OCI-LY7 (cell line): ENCODE results near the gene FCGBP. TPM values are rescaled to one million over a fixed set of nuclear protein-coding genes. Genes with fewer than 3 reads are reported as not detected.

Experiments used
- BruUV-seq: library from RNA; stranded (reverse); fragments of 400-500 nt; replicated peaks from 2 replicates; lab custom pipeline; 2021; lab: Mats Ljungman, UMichigan
- CTCF ChIA-PET: fragments of 300-600 bp; sonication (Branson Sonifier 250); formaldehyde crosslinking; loops from one replicate; lab custom pipeline; 2022; ENCODE audit warnings: antibody characterized with exemption; ENCODE audit not compliant: unreplicated experiment; lab: Charles Lee
- POLR2A ChIA-PET: fragments of 300-600 bp; sonication (Branson Sonifier 250); formaldehyde crosslinking; loops from one replicate; lab custom pipeline; 2022; ENCODE audit warnings: antibody characterized with exemption; lab: Charles Lee
- DNase-seq: peaks from one replicate; pipeline ENCODE4 v3.0.0-alpha.2; 2015; ENCODE audit warnings: low spot score
- H2AFZ ChIP-seq: fragments of 200-600 bp; sonication (generic), shearing (Covaris generic); 2 replicates; pipeline ENCODE4 v1.6.1; 2014; ENCODE audit warnings: mild to moderate bottlenecking, antibody characterized with exemption, low read length, moderate library complexity
- H3K27ac ChIP-seq: fragments of 200-600 bp; sonication (generic); 2 replicates; pipeline ENCODE4 v1.5.1; 2014; ENCODE audit warnings: mixed run types, low read depth, mild to moderate bottlenecking, moderate library complexity, low read length, inconsistent platforms; ENCODE audit not compliant: poor library complexity, severe bottlenecking
- H3K36me3 ChIP-seq: fragments of 200-600 bp; sonication (generic); 2 replicates; pipeline ENCODE4 v1.6.1; 2014; ENCODE audit warnings: mild to moderate bottlenecking, antibody characterized with exemption, low read length, moderate library complexity, mixed read lengths; ENCODE audit not compliant: insufficient read depth
- H3K4me1 ChIP-seq: fragments of 200-600 bp; sonication (generic); 2 replicates; pipeline ENCODE4 v1.5.1; 2014; ENCODE audit warnings: mild to moderate bottlenecking, low read length; ENCODE audit not compliant: insufficient read depth, poor library complexity, severe bottlenecking
- H3K4me2 ChIP-seq: fragments of 200-600 bp; sonication (generic); 2 replicates; pipeline ENCODE4 v1.6.1; 2014; ENCODE audit warnings: mild to moderate bottlenecking, low read length
- H3K4me3 ChIP-seq: fragments of 200-600 bp; sonication (generic); 2 replicates; pipeline ENCODE4 v1.5.1; 2014; ENCODE audit warnings: mild to moderate bottlenecking, low read depth, low read length; ENCODE audit not compliant: poor library complexity, severe bottlenecking
- H3K79me2 ChIP-seq: fragments of 200-600 bp; sonication (generic); 2 replicates; pipeline ENCODE4 v1.6.1; 2016; ENCODE audit warnings: low read depth, mild to moderate bottlenecking, low read length, moderate library complexity, mixed read lengths; ENCODE audit not compliant: insufficient read depth
- H3K9me2 ChIP-seq: fragments of 200-600 bp; sonication (generic); 2 replicates; pipeline ENCODE4 v1.6.1; 2016; ENCODE audit warnings: mild to moderate bottlenecking, low read length, mixed read lengths; ENCODE audit not compliant: insufficient read depth
- H3K9me3 ChIP-seq: fragments of 200-600 bp; sonication (generic); 2 replicates; pipeline ENCODE4 v1.6.1; 2014; ENCODE audit warnings: mild to moderate bottlenecking, mixed run types, low read length, mixed read lengths
- H4K20me1 ChIP-seq: fragments of 200-600 bp; sonication (generic); 2 replicates; pipeline ENCODE4 v1.6.1; 2014; ENCODE audit warnings: mild to moderate bottlenecking, antibody characterized with exemption, low read length, moderate library complexity, mixed read lengths; ENCODE audit not compliant: insufficient read depth
- EZH2phosphoT487 ChIP-seq: fragments of 200-600 bp; sonication (generic); IDR thresholded peaks from 2 replicates; pipeline ENCODE4 v1.6.1; 2018; ENCODE audit warnings: low read depth, borderline replicate concordance, mild to moderate bottlenecking, mixed run types, antibody characterized with exemption, low read length, moderate library complexity, mixed read lengths
- intact Hi-C: fragments of 100-400 bp; cut with micrococcal nuclease; formaldehyde crosslinking; loops from one replicate; pipeline ENCODE4 v1.10.0; 2022; ENCODE audit not compliant: unreplicated experiment
- total RNA-seq, 2 experiments: library from RNA; depleted of rRNA in 1 of 2; stranded (reverse); fragments of >200 nt in 1 of 2; shearing (Covaris generic) in 1 of 2; gene quantifications; 2 replicates each; pipeline ENCODE4 v1.2.3, GENCODE V29; 2014 to 2022
- TF ChIP-seq, protein P1 (sequence below): fragments of 200-600 bp; sonication (generic); conservative IDR thresholded peaks from 2 replicates; pipeline ENCODE4 v1.5.1; 2014; ENCODE audit warnings: mild to moderate bottlenecking, antibody characterized with exemption, low read length, moderate library complexity, mixed read lengths

Gene FCGBP
- total RNA-seq, 2 experiments from 2014 or later = 0.41 to 1.7 TPM

DNA sequence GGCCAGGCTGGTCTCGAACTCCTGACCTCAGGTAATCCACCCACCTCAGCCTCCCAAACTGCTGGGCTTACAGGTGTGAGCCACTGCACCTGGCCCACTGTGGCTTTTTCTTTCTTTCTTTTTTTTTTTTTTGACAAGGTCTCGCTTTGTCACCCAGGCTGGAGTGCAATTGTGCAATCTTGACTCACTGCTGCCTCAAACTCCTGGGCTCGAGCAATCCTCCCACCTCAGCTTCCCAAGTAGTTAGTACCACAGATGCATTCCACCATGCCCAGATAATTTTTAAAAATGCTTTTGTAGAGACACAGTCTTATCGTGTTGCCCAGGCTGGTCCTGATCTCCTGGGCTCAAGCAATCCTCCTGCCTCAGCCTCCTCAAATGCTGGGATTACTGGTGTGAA, 12.1 kb upstream of the FCGBP start:
- peaks cover 22% of the 10 kb centered on the region for H3K9me3 ChIP-seq
- H3K79me2 ChIP-seq = no peaks in the 10 kb centered on the region
- no TSS peak for BruUV-seq
- H2AFZ ChIP-seq = no peak overlapping the region
- ChIA-PET CTCF (no interaction called here), POLR2A (interaction anchor here (1.0 kb wide), 1 partner anchor 103 kb away, joined by 3 read pairs; no protein-coding TSS in a partner anchor)
- no peak for DNase-seq
- H3K4me1 ChIP-seq = peaks cover 45% of the 10 kb centered on the region
- intact Hi-C loops = no loop called here
- H3K4me3 ChIP-seq = no peak overlapping the region
- H4K20me1 ChIP-seq = no peaks in the 10 kb centered on the region
- no peaks in the 10 kb centered on the region for H3K9me2 ChIP-seq
- H3K27ac ChIP-seq = no peak overlapping the region
- peaks cover 11% of the 10 kb centered on the region; the same call in 1 of the 2 replicates for H3K36me3 ChIP-seq
- H3K4me2 ChIP-seq = no peak overlapping the region
- TF ChIP-seq EZH2phosphoT487 = no peak
- TF ChIP-seq, protein P1, sequence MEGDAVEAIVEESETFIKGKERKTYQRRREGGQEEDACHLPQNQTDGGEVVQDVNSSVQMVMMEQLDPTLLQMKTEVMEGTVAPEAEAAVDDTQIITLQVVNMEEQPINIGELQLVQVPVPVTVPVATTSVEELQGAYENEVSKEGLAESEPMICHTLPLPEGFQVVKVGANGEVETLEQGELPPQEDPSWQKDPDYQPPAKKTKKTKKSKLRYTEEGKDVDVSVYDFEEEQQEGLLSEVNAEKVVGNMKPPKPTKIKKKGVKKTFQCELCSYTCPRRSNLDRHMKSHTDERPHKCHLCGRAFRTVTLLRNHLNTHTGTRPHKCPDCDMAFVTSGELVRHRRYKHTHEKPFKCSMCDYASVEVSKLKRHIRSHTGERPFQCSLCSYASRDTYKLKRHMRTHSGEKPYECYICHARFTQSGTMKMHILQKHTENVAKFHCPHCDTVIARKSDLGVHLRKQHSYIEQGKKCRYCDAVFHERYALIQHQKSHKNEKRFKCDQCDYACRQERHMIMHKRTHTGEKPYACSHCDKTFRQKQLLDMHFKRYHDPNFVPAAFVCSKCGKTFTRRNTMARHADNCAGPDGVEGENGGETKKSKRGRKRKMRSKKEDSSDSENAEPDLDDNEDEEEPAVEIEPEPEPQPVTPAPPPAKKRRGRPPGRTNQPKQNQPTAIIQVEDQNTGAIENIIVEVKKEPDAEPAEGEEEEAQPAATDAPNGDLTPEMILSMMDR = no peak

DNA sequence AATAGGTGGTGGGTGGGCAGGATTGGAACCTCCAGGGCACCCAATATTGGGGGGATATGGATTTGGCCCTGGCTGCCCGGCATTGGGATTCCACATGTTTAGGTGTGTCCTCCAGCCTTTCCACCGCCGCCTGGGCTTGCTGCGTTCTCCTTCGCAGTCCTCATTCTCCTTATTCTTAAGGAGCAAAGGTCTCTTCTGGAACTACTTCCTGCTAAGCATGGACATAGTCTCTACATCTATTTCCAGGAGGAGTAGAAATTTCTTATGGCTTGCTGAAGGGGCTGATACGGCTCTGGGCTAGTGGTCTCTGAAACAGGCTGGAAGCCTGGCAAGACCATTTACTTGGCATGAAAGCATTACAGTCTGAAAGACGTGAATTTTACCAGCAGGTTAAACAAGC, 9.2 kb upstream of the FCGBP start:
- H3K4me1 ChIP-seq = peaks cover 45% of the 10 kb centered on the region
- CTCF ChIA-PET = no interaction called here
- no peak for TF ChIP-seq EZH2phosphoT487
- TF ChIP-seq, protein P1 = no peak
- no peak for DNase-seq
- no peaks in the 10 kb centered on the region for H3K79me2 ChIP-seq
- POLR2A ChIA-PET = interaction anchor here (0.6 to 2.7 kb wide), 3 partner anchors 10 to 657 kb away, joined by 4 to 19 read pairs (median 4); no protein-coding TSS in a partner anchor
- H3K27ac ChIP-seq = peak overlapping the region; percentile 19
- H3K36me3 ChIP-seq = no peaks in the 10 kb centered on the region; the same call in 1 of the 2 replicates
- peak overlapping the region; percentile 67; the same call in 1 of the 2 replicates for H2AFZ ChIP-seq
- intact Hi-C loops = no loop called here
- peaks cover 20% of the 10 kb centered on the region; the same call in 1 of the 2 replicates for H3K9me3 ChIP-seq
- H3K4me3 ChIP-seq = no peak overlapping the region
- no peaks in the 10 kb centered on the region for H4K20me1 ChIP-seq
- peak overlapping the region; percentile 50; the same call in 1 of the 2 replicates for H3K4me2 ChIP-seq
- H3K9me2 ChIP-seq = no peaks in the 10 kb centered on the region
- no TSS peak for BruUV-seq

DNA sequence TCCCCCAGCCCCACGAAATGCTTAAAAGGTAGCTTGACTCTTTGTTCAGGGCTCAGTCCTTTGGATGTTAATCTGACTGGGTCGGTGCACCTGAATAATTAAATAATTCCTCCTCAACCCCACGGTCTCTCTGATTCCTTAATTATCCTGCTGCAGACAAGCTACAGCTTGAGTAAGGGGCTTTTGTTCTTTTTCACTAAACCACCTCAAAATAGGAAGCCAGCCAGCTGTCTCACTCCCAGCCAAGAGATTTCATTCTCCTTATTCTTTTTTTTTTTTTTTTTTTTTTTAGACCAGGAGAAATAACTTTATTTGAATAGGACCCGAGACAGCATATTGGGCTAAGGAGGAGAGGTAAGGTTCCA, 7.9 kb upstream of the FCGBP start:
- Histone ChIP-seq H3K9me2 (no peaks in the 10 kb centered on the region), H3K27ac (peak overlapping the region; percentile 92), H3K4me2 (peak overlapping the region; percentile 94), H3K4me1 (peaks cover 45% of the 10 kb centered on the region), H3K79me2 (no peaks in the 10 kb centered on the region), H3K9me3 (peaks cover 20% of the 10 kb centered on the region; the same call in 1 of the 2 replicates), H3K4me3 (peak overlapping the region; percentile 60), H4K20me1 (no peaks in the 10 kb centered on the region), H2AFZ (peak overlapping the region; percentile 52; the same call in 1 of the 2 replicates), H3K36me3 (no peaks in the 10 kb centered on the region; the same call in 1 of the 2 replicates)
- CTCF ChIA-PET = interaction anchor here (0.6 to 1.2 kb wide), 2 partner anchors 28 to 79 kb away, joined by 3 to 4 read pairs; no protein-coding TSS in a partner anchor
- POLR2A ChIA-PET = interaction anchor here (0.6 to 2.7 kb wide), 6 partner anchors 9 to 835 kb away, joined by 3 to 19 read pairs (median 4); partner anchors contain the start of gene PSMC4
- TF ChIP-seq, protein P1 = no peak
- no peak for TF ChIP-seq EZH2phosphoT487
- intact Hi-C loops = no loop called here
- DNase-seq = no peak
- BruUV-seq = no TSS peak
